Mesangial cell (primary cell): ENCODE results near the gene CYP2W1. TPM values are rescaled to one million over a fixed set of nuclear protein-coding genes. Genes with fewer than 3 reads are reported as not detected.

Experiments used
- total RNA-seq: library from RNA; depleted of rRNA; stranded (reverse); fragments of >200 nt; gene quantifications from 2 replicates; pipeline ENCODE4 v1.2.3, GENCODE V29; 2015

The CYP2W1 gene
- 0.63 TPM in 1 of 2 replicates, not detected in the other for total RNA-seq

GRCh38 chr7:983004-983615 lies at the start of gene CYP2W1:
Gene CYP2W1, plus strand, starts transcription at chr7:983181. Its CDS starts 31 bp downstream, at chr7:983212.

DNA sequence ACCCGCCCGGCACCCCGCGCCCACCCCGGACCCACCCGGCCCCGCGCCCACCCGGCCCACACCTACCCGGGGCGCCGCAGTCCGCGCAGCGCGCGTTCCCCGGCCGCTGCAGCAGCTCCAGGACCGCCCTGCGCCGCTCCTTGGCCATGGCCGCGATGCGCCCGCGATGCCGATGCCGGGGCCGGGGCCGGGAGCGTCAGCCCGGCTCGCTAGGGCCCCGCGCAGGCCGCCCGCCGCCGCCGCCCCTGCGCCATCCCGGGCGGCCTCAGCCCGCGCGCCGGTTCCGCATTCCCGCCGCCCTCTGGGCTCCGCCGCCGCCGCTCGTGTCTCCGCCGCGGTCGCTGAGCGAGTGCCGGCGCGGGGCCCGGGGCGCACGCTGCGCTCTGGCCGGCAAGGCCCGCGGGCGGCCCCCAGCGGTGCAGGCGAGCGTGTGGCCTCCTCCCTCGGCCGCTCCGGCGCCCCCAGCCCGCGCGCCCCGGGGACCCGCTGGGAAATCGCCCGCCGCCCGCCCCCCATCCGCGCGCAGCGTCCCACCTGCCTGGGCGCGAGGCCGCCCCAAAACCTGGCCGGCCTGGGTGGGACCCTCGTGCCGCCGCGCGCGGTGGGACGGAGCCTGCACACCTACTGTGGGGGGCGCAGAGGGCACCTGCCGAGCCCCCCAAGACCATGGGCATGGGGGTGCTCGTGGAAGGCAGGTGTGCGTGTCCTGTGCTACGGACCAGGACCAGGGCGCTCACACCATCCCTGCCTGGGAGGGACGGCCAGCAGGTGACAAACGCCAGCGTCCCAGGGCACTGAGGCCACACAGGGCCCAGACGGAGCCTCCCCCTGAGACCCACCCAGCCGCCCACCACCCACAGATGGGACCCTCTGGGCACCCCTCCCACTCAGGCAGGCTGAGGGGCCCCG lies 28.4 kb upstream of the CYP2W1 start, which contains the start of gene ADAP1:
Gene ADAP1 (minus strand): TSS at position 351 of the 909 bp plus-strand sequence. CDS start 203 bp downstream, at position 148.

GRCh38 chr7:974820-975681 lies 7.9 kb upstream of the CYP2W1 start, which contains the start of gene COX19:
Gene COX19, minus strand, starts transcription at chr7:975549. Its CDS starts 40 bp downstream, at chr7:975509.

Other genes starting within 250 kb of the CYP2W1 start
- 91.1 and 104 TPM in 2 replicates for gene SUN1, start 150.7 kb upstream of the CYP2W1 start, total RNA-seq
- gene GET4, start 106.6 kb upstream of the CYP2W1 start, total RNA-seq: 42.2 and 43.9 TPM in 2 replicates
- 0.98 and 6.6 TPM in 2 replicates for gene ADAP1, start 28.5 kb upstream of the CYP2W1 start, total RNA-seq
- 3.4 and 5.1 TPM in 2 replicates for gene COX19, start 7.6 kb upstream of the CYP2W1 start, total RNA-seq
- gene GPR146, start 61.4 kb downstream of the CYP2W1 start, total RNA-seq: under 0.01 and 1.5 TPM in 2 replicates
- gene GPER1, start 104.9 kb downstream of the CYP2W1 start, total RNA-seq: 2.6 and 2.9 TPM in 2 replicates
- gene ZFAND2A, start 177.0 kb downstream of the CYP2W1 start, total RNA-seq: 13.8 and 29.5 TPM in 2 replicates
- gene UNCX, start 249.7 kb downstream of the CYP2W1 start, total RNA-seq: not detected in 2 replicates